GM15510 (cell line): Measurements from ENCODE around the gene PCDHGB7.
"Not testable (repeated sequence)": the region's sequence is repeated elsewhere in the genome, so short reads cannot be mapped to it uniquely, and the experiment has no call there.

ENCODE experiments used
- POLR2A ChIP-seq: IDR thresholded peaks from 3 replicates; pipeline ENCODE4 v1.6.1; 2011; ENCODE audit warnings: borderline replicate concordance; ENCODE audit not compliant: insufficient read length; ENCODE audit errors: extremely low read depth

Gene PCDHGB7

GRCh38 chr5:141389153-141390042, 28.1 kb upstream of the PCDHGB7 start:
- TF ChIP-seq POLR2A = no peak

GRCh38 chr5:141392429-141393198, 24.9 kb upstream of the PCDHGB7 start, which contains the start of gene PCDHGA8:
Gene PCDHGA8 (plus strand): TSS chr5:141392633. CDS start chr5:141392814, 181 bp downstream.
- no peak for TF ChIP-seq POLR2A

- TF ChIP-seq POLR2A = no peak
These were observed 24.2 kb upstream of the PCDHGB7 start for GRCh38 chr5:141393267-141393666.

- not testable (repeated sequence) for TF ChIP-seq POLR2A
These were observed 19.5 kb upstream of the PCDHGB7 start, which contains the start of gene PCDHGB5 for GRCh38 chr5:141397756-141398551. Gene PCDHGB5 (plus strand): TSS chr5:141397947. CDS start chr5:141398128, 181 bp downstream.

GRCh38 chr5:141398608-141399007, 18.9 kb upstream of the PCDHGB7 start:
- TF ChIP-seq POLR2A = no peak

GRCh38 chr5:141399555-141400258, 17.8 kb upstream of the PCDHGB7 start:
- TF ChIP-seq POLR2A = no peak

- no peak for TF ChIP-seq POLR2A
These were observed 14.8 kb upstream of the PCDHGB7 start, which contains the start of gene PCDHGA9 for GRCh38 chr5:141402553-141403243. Gene PCDHGA9 (plus strand): TSS chr5:141402778. CDS start chr5:141402953, 175 bp downstream.

- TF ChIP-seq POLR2A = no peak
These were observed 14.1 kb upstream of the PCDHGB7 start for GRCh38 chr5:141403387-141403786.

- TF ChIP-seq POLR2A = not testable (repeated sequence)
These were observed 9.5 kb upstream of the PCDHGB7 start, which contains the start of gene PCDHGB6 for GRCh38 chr5:141407790-141408505. Gene PCDHGB6 (plus strand): TSS chr5:141408021. CDS start chr5:141408203, 182 bp downstream.

GRCh38 chr5:141409598-141410306, 7.7 kb upstream of the PCDHGB7 start:
- TF ChIP-seq POLR2A = no peak

GRCh38 chr5:141411575-141411974, 5.9 kb upstream of the PCDHGB7 start:
- TF ChIP-seq POLR2A = no peak
